ENCODE data around the gene ATP2B3.

DNA sequence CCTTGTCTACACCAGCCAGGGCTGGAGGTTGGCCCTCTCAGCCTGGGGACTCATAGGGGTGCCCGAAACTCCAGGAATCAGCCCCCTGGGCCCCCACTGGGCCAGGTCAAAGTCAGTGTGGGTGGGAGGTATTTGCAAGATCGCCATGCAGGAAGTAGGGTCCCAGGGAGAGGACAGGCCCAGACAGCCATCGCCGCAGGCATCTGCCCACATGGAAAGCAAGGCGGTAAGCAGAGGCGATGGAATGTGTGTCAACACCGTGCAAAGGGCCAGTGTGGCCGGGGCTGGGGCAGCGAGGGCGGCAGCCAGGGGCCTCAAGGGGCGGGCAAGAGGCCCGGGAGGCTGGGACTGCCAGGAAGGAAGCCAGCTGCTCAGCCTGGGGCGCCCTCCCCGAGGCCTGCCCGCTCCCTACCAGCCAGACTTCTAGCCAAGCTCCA lies 110.3 kb downstream of the ATP2B3 start:
- no peak for TF ChIP-seq POLR2A (IDR thresholded peaks at IDR 0.05; ENCODE audit: low read depth, low read length)
- TF ChIP-seq, protein P1, sequence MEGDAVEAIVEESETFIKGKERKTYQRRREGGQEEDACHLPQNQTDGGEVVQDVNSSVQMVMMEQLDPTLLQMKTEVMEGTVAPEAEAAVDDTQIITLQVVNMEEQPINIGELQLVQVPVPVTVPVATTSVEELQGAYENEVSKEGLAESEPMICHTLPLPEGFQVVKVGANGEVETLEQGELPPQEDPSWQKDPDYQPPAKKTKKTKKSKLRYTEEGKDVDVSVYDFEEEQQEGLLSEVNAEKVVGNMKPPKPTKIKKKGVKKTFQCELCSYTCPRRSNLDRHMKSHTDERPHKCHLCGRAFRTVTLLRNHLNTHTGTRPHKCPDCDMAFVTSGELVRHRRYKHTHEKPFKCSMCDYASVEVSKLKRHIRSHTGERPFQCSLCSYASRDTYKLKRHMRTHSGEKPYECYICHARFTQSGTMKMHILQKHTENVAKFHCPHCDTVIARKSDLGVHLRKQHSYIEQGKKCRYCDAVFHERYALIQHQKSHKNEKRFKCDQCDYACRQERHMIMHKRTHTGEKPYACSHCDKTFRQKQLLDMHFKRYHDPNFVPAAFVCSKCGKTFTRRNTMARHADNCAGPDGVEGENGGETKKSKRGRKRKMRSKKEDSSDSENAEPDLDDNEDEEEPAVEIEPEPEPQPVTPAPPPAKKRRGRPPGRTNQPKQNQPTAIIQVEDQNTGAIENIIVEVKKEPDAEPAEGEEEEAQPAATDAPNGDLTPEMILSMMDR (IDR thresholded peaks at IDR 0.05; ENCODE audit: extremely low read depth in 1 of 2, insufficient read depth in 1 of 2, low read depth in 1 of 2, low read length in 2 of 2), result no peak
- no peak for TF ChIP-seq GATA2 (IDR thresholded peaks at IDR 0.05; ENCODE audit: insufficient read depth, insufficient read length, low read depth, low read length)
- no peak for TF ChIP-seq POLR2AphosphoS5 (IDR thresholded peaks at IDR 0.05; ENCODE audit: insufficient read depth, low read depth, low read length)
- TF ChIP-seq, protein P2, sequence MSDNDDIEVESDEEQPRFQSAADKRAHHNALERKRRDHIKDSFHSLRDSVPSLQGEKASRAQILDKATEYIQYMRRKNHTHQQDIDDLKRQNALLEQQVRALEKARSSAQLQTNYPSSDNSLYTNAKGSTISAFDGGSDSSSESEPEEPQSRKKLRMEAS (IDR thresholded peaks at IDR 0.05; ENCODE audit: insufficient read depth, insufficient read length), result no peak
- TF ChIP-seq EZH2 (IDR thresholded peaks at IDR 0.05; ENCODE audit: borderline replicate concordance, low read depth, low read length, severe bottlenecking), result no peak
- TF ChIP-seq FOS (IDR thresholded peaks at IDR 0.05; ENCODE audit: borderline replicate concordance, insufficient read depth, low read length), result no peak
- TF ChIP-seq MYC (IDR thresholded peaks at IDR 0.05; ENCODE audit: low read depth, low read length), result no peak
- no peak for TF ChIP-seq JUN (IDR thresholded peaks at IDR 0.05; ENCODE audit: borderline replicate concordance, insufficient read depth, insufficient read length, low read depth)
